Measurements from ENCODE around the gene CNDP2.

Gene CNDP2

GRCh38 chr18:74549591-74550104 is 53.5 kb downstream of the CNDP2 start:
- no peak overlapping the region for H3K27ac ChIP-seq
- no peak for TF ChIP-seq ZFX (IDR thresholded peaks at IDR 0.05)
- TF ChIP-seq CTCF (conservative IDR thresholded peaks at IDR 0.05), result no peak

GRCh38 chr18:74550886-74551285 is 54.7 kb downstream of the CNDP2 start:
- TF ChIP-seq ZFX (IDR thresholded peaks at IDR 0.05) (no peak), CTCF (conservative IDR thresholded peaks at IDR 0.05) (no peak)
- no peak overlapping the region for H3K27ac ChIP-seq

GRCh38 chr18:74551452-74551851 is 55.3 kb downstream of the CNDP2 start:
- no peak for TF ChIP-seq ZFX (IDR thresholded peaks at IDR 0.05)
- no peak for TF ChIP-seq CTCF (conservative IDR thresholded peaks at IDR 0.05)
- H3K27ac ChIP-seq, result no peak overlapping the region

- TF ChIP-seq CTCF (conservative IDR thresholded peaks at IDR 0.05) (peak; percentile 85), ZFX (IDR thresholded peaks at IDR 0.05) (no peak)
Observed at GRCh38 chr18:74551936-74552555, 55.9 kb downstream of the CNDP2 start.

GRCh38 chr18:74556126-74556525 is 60.0 kb downstream of the CNDP2 start:
- no peak for TF ChIP-seq ZFX (IDR thresholded peaks at IDR 0.05)
- no peak for TF ChIP-seq CTCF (conservative IDR thresholded peaks at IDR 0.05)

More at GRCh38 chr18:74551936-74552555, 55.9 kb downstream of the CNDP2 start:
- H3K27ac ChIP-seq, result no peak overlapping the region

GRCh38 chr18:74558096-74558495 is 61.9 kb downstream of the CNDP2 start:
- no peak overlapping the region for H3K27ac ChIP-seq
- no peak for TF ChIP-seq CTCF (conservative IDR thresholded peaks at IDR 0.05)
- no peak for TF ChIP-seq ZFX (IDR thresholded peaks at IDR 0.05)

More at GRCh38 chr18:74556126-74556525, 60.0 kb downstream of the CNDP2 start:
- H3K27ac ChIP-seq, result no peak overlapping the region

GRCh38 chr18:74562131-74562730 is 66.1 kb downstream of the CNDP2 start:
- H3K27ac ChIP-seq, result peak overlapping the region; percentile 47; the same call in 1 of the 2 replicates
- TF ChIP-seq ZFX (IDR thresholded peaks at IDR 0.05), result no peak
- TF ChIP-seq CTCF (conservative IDR thresholded peaks at IDR 0.05), result no peak

All from C4-2B (cell line).